Thymus (tissue), 11 donors: ENCODE results near the gene ZFYVE28. TPM values are rescaled to one million over a fixed set of nuclear protein-coding genes. Genes with fewer than 3 reads are reported as not detected.

Experiments used
- DNase-seq, 9 donors: peaks; one replicate each; pipeline ENCODE4 v3.0.0-alpha.2; 2013; ENCODE audit warnings: low spot score in 9 of 9, low read depth in 6 of 9, missing footprints in 1 of 9
- H3K27ac ChIP-seq, 2 donors: one replicate each; pipeline ENCODE4 v1.5.1; 2013; ENCODE audit warnings: control low read depth in 1 of 2, low read depth in 1 of 2, low read length in 1 of 2, mild to moderate bottlenecking in 1 of 2, moderate library complexity in 1 of 2
- H3K27me3 ChIP-seq, 2 donors: one replicate each; pipeline ENCODE4 v1.5.1; 2013; ENCODE audit warnings: low read length in 1 of 2; ENCODE audit not compliant: control insufficient read depth in 2 of 2, insufficient read depth in 1 of 2
- H3K36me3 ChIP-seq, 2 donors: one replicate each; pipeline ENCODE4 v1.5.1; 2013; ENCODE audit warnings: low read length in 1 of 2, mild to moderate bottlenecking in 1 of 2, moderate library complexity in 1 of 2; ENCODE audit not compliant: control insufficient read depth in 2 of 2, insufficient read depth in 2 of 2
- H3K4me1 ChIP-seq, 2 donors: one replicate each; pipeline ENCODE4 v1.5.1; 2013; ENCODE audit warnings: low read length in 2 of 2; ENCODE audit not compliant: control insufficient read depth in 2 of 2, insufficient read depth in 2 of 2
- H3K4me3 ChIP-seq, 2 donors: one replicate each; pipeline ENCODE4 v1.5.1; 2013; ENCODE audit warnings: low read length in 2 of 2, control low read depth in 1 of 2, mild to moderate bottlenecking in 1 of 2
- H3K9me3 ChIP-seq, 2 donors: one replicate each; pipeline ENCODE4 v1.5.1; 2013; ENCODE audit warnings: low read length in 1 of 2, mild to moderate bottlenecking in 1 of 2; ENCODE audit not compliant: control insufficient read depth in 2 of 2, insufficient read depth in 1 of 2
- WGBS: extraction: QIAGEN DNeasy Blood & Tissue Kit; methylation state at CpG from one replicate; pipeline ENCODE4 v1.1.7; 2013; 5-methylcytosine and 5-hydroxymethylcytosine counted together
- polyA plus RNA-seq: library from polyadenylated mRNA; stranded (reverse); fragments of 200-250 nt; gene quantifications from one replicate; pipeline ENCODE4 v1.2.3, GENCODE V29; 2013
- total RNA-seq: library from RNA; stranded (reverse); fragments of 120-200 nt; gene quantifications from one replicate; pipeline ENCODE4 v1.2.4, GENCODE V29; 2013
- donor health status: healthy.

ZFYVE28 gene
- total and polyA plus RNA-seq, 2 donors: 2.8 to 7.8 TPM

GRCh38 chr4:2246384-2247127 lies 171.9 kb downstream of the ZFYVE28 start:
- Histone ChIP-seq H3K36me3 (peaks cover 32 to 49% of the 10 kb centered on the region in 2 donors), H3K9me3 (peaks cover 0 to 3% of the 10 kb centered on the region in 2 donors), H3K4me3 (no peak overlapping the region), H3K4me1 (peaks cover 0 to 4% of the 10 kb centered on the region in 2 donors), H3K27ac (no peak overlapping the region), H3K27me3 (no peaks in the 10 kb centered on the region)
- 96% methylated on average over 19 of the region's 19 CpGs for WGBS
- no peak for DNase-seq

GRCh38 chr4:2245787-2246275 lies 172.6 kb downstream of the ZFYVE28 start:
- H3K27ac ChIP-seq: no peak overlapping the region
- WGBS: 98% methylated on average over 7 of the region's 7 CpGs
- no peak for DNase-seq
- no peak overlapping the region for H3K4me3 ChIP-seq
- H3K27me3 ChIP-seq: no peaks in the 10 kb centered on the region
- H3K9me3 ChIP-seq: peaks cover 0 to 3% of the 10 kb centered on the region in 2 donors
- H3K36me3 ChIP-seq: peaks cover 25 to 42% of the 10 kb centered on the region in 2 donors
- H3K4me1 ChIP-seq: peaks cover 0 to 4% of the 10 kb centered on the region in 2 donors

- Histone ChIP-seq H3K4me3 (no peak overlapping the region), H3K27ac (no peak overlapping the region), H3K4me1 (peaks cover 4 to 5% of the 10 kb centered on the region in 2 donors), H3K27me3 (no peaks in the 10 kb centered on the region), H3K36me3 (peaks cover 19 to 36% of the 10 kb centered on the region in 2 donors), H3K9me3 (peaks cover 0 to 3% of the 10 kb centered on the region in 2 donors)
- WGBS: 82% methylated on average over 7 of the region's 7 CpGs
- DNase-seq: no peak
These were observed 173.2 kb downstream of the ZFYVE28 start for GRCh38 chr4:2245057-2245786.

GRCh38 chr4:2243681-2244380 lies 174.6 kb downstream of the ZFYVE28 start:
- Histone ChIP-seq H3K27ac (no peak overlapping the region), H3K27me3 (no peaks in the 10 kb centered on the region), H3K4me3 (no peak overlapping the region), H3K9me3 (peaks cover 0 to 3% of the 10 kb centered on the region in 2 donors), H3K36me3 (peaks cover 6 to 22% of the 10 kb centered on the region in 2 donors), H3K4me1 (peaks cover 9 to 10% of the 10 kb centered on the region in 2 donors)
- WGBS: 44% methylated on average over 5 of the region's 5 CpGs
- DNase-seq: peak in 1 of 9 donors; percentile 38

- peaks cover 0 to 3% of the 10 kb centered on the region in 2 donors for H3K9me3 ChIP-seq
- peak within 1 kb of the TSS; percentile 44 to 79 for H3K27ac ChIP-seq
- H3K36me3 ChIP-seq: peaks cover 4 to 7% of the 10 kb centered on the region in 2 donors
- DNase-seq: peak; percentile 92 to 99 (median 98)
- H3K4me1 ChIP-seq: peaks cover 12 to 13% of the 10 kb centered on the region in 2 donors
- no peaks in the 10 kb centered on the region for H3K27me3 ChIP-seq
- WGBS: under 1% methylated on average over 88 of the region's 88 CpGs
- H3K4me3 ChIP-seq: peak within 1 kb of the TSS; percentile 62 to 91
These were observed 176.8 kb downstream of the ZFYVE28 start, which contains the start of the genes HAUS3 and POLN for GRCh38 chr4:2241410-2242353. TSS of gene HAUS3 (minus strand) at chr4:2242121. CDS start at chr4:2240946, 1,175 bp downstream. TSS of gene POLN (minus strand) at chr4:2242121. CDS start at chr4:2229231, 12,890 bp downstream.

- H3K4me1 ChIP-seq: peaks cover 12 to 13% of the 10 kb centered on the region in 2 donors
- peak overlapping the region; percentile 62 to 91 for H3K4me3 ChIP-seq
- no peaks in the 10 kb centered on the region for H3K27me3 ChIP-seq
- 4% methylated on average over 7 of the region's 7 CpGs for WGBS
- H3K36me3 ChIP-seq: peaks cover 3 to 7% of the 10 kb centered on the region in 2 donors
- no peak for DNase-seq
- H3K27ac ChIP-seq: peak overlapping the region in 1 of 2 donors; percentile 79
- no peaks in the 10 kb centered on the region for H3K9me3 ChIP-seq
These were observed 177.4 kb downstream of the ZFYVE28 start for GRCh38 chr4:2241003-2241402.

- Histone ChIP-seq H3K9me3 (no peaks in the 10 kb centered on the region), H3K27me3 (no peaks in the 10 kb centered on the region), H3K27ac (no peak overlapping the region), H3K4me1 (peaks cover 10 to 12% of the 10 kb centered on the region in 2 donors), H3K36me3 (peaks cover 7 to 25% of the 10 kb centered on the region in 2 donors), H3K4me3 (no peak overlapping the region)
- WGBS: 84% methylated on average over 3 of the region's 3 CpGs
- no peak for DNase-seq
These were observed 181.3 kb downstream of the ZFYVE28 start for GRCh38 chr4:2236944-2237666.
